Astrocyte (in vitro differentiated cells and primary cell): ENCODE data around the gene DIO1. TPM values are rescaled to one million over a fixed set of nuclear protein-coding genes. Genes with fewer than 3 reads are reported as not detected.

Source experiments
- DNase-seq: peaks from one replicate; pipeline ENCODE4 v3.0.0-alpha.2; 2010; ENCODE audit warnings: low read depth
- FAIRE-seq: peaks from 2 replicates; lab custom pipeline; 2011; peaks lifted over from hg19 to GRCh38; lab: Jason Lieb, UNC
- H2AFZ ChIP-seq: 2 replicates; pipeline ENCODE4 v1.6.0; 2012; ENCODE audit warnings: low read depth, low read length, inconsistent platforms
- H3K27ac ChIP-seq: 2 replicates; pipeline ENCODE4 v1.5.1; 2011; ENCODE audit warnings: low read depth, low read length, inconsistent platforms
- H3K27me3 ChIP-seq: 2 replicates; pipeline ENCODE4 v1.6.0; 2011; ENCODE audit warnings: low read length, inconsistent platforms; ENCODE audit not compliant: insufficient read depth
- H3K36me3 ChIP-seq: 2 replicates; pipeline ENCODE4 v1.5.1; 2011; ENCODE audit warnings: low read length, inconsistent platforms; ENCODE audit not compliant: insufficient read depth
- H3K4me1 ChIP-seq: 2 replicates; pipeline ENCODE4 v1.5.1; 2011; ENCODE audit warnings: low read length, inconsistent platforms; ENCODE audit not compliant: insufficient read depth
- H3K4me2 ChIP-seq: 2 replicates; pipeline ENCODE4 v1.6.0; 2012; ENCODE audit warnings: low read length, inconsistent platforms
- H3K4me3 ChIP-seq: 2 replicates; pipeline ENCODE4 v1.5.1; 2011; ENCODE audit warnings: low read depth, mild to moderate bottlenecking, low read length, inconsistent platforms; ENCODE audit not compliant: insufficient read depth
- H3K79me2 ChIP-seq: 2 replicates; pipeline ENCODE4 v1.6.0; 2012; ENCODE audit warnings: mild to moderate bottlenecking, low read length, inconsistent platforms; ENCODE audit not compliant: insufficient read depth
- H3K9ac ChIP-seq: 2 replicates; pipeline ENCODE4 v1.6.0; 2012; ENCODE audit warnings: mild to moderate bottlenecking, low read length, inconsistent platforms
- H3K9me3 ChIP-seq: 2 replicates; pipeline ENCODE4 v1.5.1; 2012; ENCODE audit warnings: low read depth, mild to moderate bottlenecking, low read length, inconsistent platforms; ENCODE audit not compliant: insufficient read depth
- H4K20me1 ChIP-seq: 2 replicates; pipeline ENCODE4 v1.6.0; 2012; ENCODE audit warnings: low read length, inconsistent platforms; ENCODE audit not compliant: insufficient read depth
- H3K27ac Mint-ChIP-seq: one replicate; pipeline ENCODE4 v1.8.0; 2021; ENCODE audit warnings: mild to moderate bottlenecking, mixed read lengths; ENCODE audit not compliant: unreplicated experiment
- H3K27me3 Mint-ChIP-seq: one replicate; pipeline ENCODE4 v1.8.0; 2021; ENCODE audit warnings: low read depth, mixed read lengths; ENCODE audit not compliant: unreplicated experiment
- H3K36me3 Mint-ChIP-seq: one replicate; pipeline ENCODE4 v1.8.0; 2021; ENCODE audit warnings: low read depth, mixed read lengths; ENCODE audit not compliant: unreplicated experiment
- H3K4me1 Mint-ChIP-seq: one replicate; pipeline ENCODE4 v1.8.0; 2021; ENCODE audit warnings: low read depth, mixed read lengths; ENCODE audit not compliant: unreplicated experiment
- H3K4me3 Mint-ChIP-seq: one replicate; pipeline ENCODE4 v1.8.0; 2021; ENCODE audit warnings: mild to moderate bottlenecking, moderate library complexity, mixed read lengths; ENCODE audit not compliant: unreplicated experiment
- H3K9me3 Mint-ChIP-seq: one replicate; pipeline ENCODE4 v1.8.0; 2021; ENCODE audit warnings: mild to moderate bottlenecking, mixed read lengths; ENCODE audit not compliant: unreplicated experiment
- CTCF ChIP-seq: IDR thresholded peaks from 2 replicates; pipeline ENCODE4 v1.5.1; 2011; ENCODE audit warnings: low read depth, mild to moderate bottlenecking, inconsistent platforms, low read length, moderate library complexity; ENCODE audit not compliant: insufficient read depth
- EZH2 ChIP-seq: IDR thresholded peaks from 2 replicates; pipeline ENCODE4 v1.6.1; 2012; ENCODE audit warnings: mild to moderate bottlenecking, low read length, inconsistent platforms; ENCODE audit not compliant: insufficient read depth
- total RNA-seq: library from RNA; stranded (reverse); gene quantifications from 2 replicates; pipeline ENCODE4 v1.2.1, GENCODE V29; 2021

Gene DIO1
- total RNA-seq, 1 donor from 2014 or later = not detected

DNA sequence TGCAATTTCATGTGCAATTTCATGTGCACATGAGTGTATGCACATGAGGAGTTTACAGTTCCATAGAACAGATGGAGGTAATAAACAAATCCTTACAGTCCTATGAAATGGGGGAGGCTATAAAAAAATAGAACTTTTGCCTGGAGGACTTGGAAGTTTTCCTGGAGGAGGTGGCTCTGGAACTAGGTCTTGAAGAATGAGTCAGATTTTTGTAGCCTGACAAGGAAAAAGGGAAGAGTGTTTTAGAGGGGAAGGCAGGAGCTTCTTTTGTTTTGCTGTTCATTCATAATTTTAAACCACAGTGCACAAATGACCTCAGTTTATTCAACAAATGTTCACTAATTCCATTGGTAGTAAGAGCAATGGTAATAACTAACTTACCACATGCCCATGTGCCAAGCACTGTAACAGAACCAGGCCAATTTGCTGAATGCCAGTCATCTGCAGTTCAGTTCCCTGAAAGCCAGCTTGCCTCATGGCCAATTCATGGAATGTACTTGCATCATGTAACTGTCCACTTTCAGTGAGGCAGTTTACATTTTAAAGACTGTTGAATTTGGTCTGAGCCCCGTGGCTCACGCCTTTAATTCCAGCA lies 2.7 kb downstream of the DIO1 start:
- Mint-ChIP-seq H3K36me3 (peaks cover 1% of the 10 kb centered on the region), H3K27ac (peak overlapping the region; percentile 65), H3K27me3 (peaks cover 7% of the 10 kb centered on the region), H3K9me3 (peaks cover 3% of the 10 kb centered on the region), H3K4me1 (peaks cover 12% of the 10 kb centered on the region), H3K4me3 (no peak overlapping the region)
- peaks cover 5% of the 10 kb centered on the region for H3K4me1 ChIP-seq
- DNase-seq (peak; percentile 82), FAIRE-seq (peak; percentile 54)
- no peaks in the 10 kb centered on the region for H3K36me3 ChIP-seq
- no peaks in the 10 kb centered on the region for H3K27me3 ChIP-seq
- no peak overlapping the region for H3K4me3 ChIP-seq
- peak overlapping the region; percentile 47 for H3K4me2 ChIP-seq
- peak overlapping the region; percentile 14 for H2AFZ ChIP-seq
- no peaks in the 10 kb centered on the region for H3K79me2 ChIP-seq
- H3K27ac ChIP-seq = no peak overlapping the region
- no peaks in the 10 kb centered on the region for H3K9me3 ChIP-seq
- no peak overlapping the region for H3K9ac ChIP-seq
- H4K20me1 ChIP-seq = no peaks in the 10 kb centered on the region
- TF ChIP-seq EZH2 (no peak), CTCF (no peak)

DNA sequence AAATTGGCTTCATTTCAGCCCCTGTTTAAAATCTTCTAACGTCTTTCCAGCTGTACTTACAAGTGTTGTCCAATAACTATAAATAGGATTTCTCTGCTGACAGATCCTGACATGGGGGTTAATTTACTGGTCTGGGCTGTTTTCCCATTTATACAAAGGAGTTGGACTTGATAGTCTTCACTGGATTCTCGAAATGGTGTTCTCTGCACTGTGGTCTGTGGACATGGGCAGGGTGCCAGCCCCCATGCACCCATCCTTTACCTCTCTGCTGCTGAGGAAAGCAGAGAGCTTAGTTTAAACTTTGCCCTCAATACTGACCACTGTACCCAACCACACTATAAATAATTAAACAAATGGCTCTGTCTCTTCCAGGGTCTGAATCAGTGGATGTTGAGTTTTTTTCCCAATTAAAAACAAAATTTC lies 5.2 kb downstream of the DIO1 start:
- Mint-ChIP-seq H3K27me3 (peaks cover 5% of the 10 kb centered on the region), H3K9me3 (no peaks in the 10 kb centered on the region), H3K4me3 (no peak overlapping the region), H3K4me1 (peaks cover 19% of the 10 kb centered on the region), H3K36me3 (peaks cover 1% of the 10 kb centered on the region), H3K27ac (no peak overlapping the region)
- DNase-seq (peak; percentile 86), FAIRE-seq (no peak)
- Histone ChIP-seq H3K4me1 (peaks cover 5% of the 10 kb centered on the region), H4K20me1 (no peaks in the 10 kb centered on the region), H3K9me3 (no peaks in the 10 kb centered on the region), H3K79me2 (no peaks in the 10 kb centered on the region), H3K9ac (no peak overlapping the region), H3K36me3 (no peaks in the 10 kb centered on the region), H3K4me3 (no peak overlapping the region), H3K27me3 (no peaks in the 10 kb centered on the region), H3K27ac (no peak overlapping the region), H2AFZ (no peak overlapping the region), H3K4me2 (no peak overlapping the region)
- no peak for TF ChIP-seq CTCF
- TF ChIP-seq EZH2 = no peak

GRCh38 chr1:53899708-53900107 lies 5.7 kb downstream of the DIO1 start:
- Histone ChIP-seq H2AFZ (no peak overlapping the region), H3K27me3 (no peaks in the 10 kb centered on the region), H3K4me2 (no peak overlapping the region), H3K36me3 (no peaks in the 10 kb centered on the region), H3K79me2 (no peaks in the 10 kb centered on the region), H3K4me3 (no peak overlapping the region), H3K27ac (no peak overlapping the region), H3K9ac (no peak overlapping the region), H3K4me1 (peaks cover 5% of the 10 kb centered on the region), H3K9me3 (no peaks in the 10 kb centered on the region), H4K20me1 (no peaks in the 10 kb centered on the region)
- DNase-seq (no peak), FAIRE-seq (no peak)
- no peak for TF ChIP-seq CTCF
- TF ChIP-seq EZH2 = no peak
- Mint-ChIP-seq H3K9me3 (no peaks in the 10 kb centered on the region), H3K27ac (no peak overlapping the region), H3K4me1 (peaks cover 19% of the 10 kb centered on the region), H3K36me3 (peaks cover 1% of the 10 kb centered on the region), H3K4me3 (no peak overlapping the region), H3K27me3 (peaks cover 3% of the 10 kb centered on the region)
